ENCODE results near the gene CERS2.
A peak's percentile ranks its signal among the peaks of the same experiment; 100 is the strongest.

Gene CERS2, protein sequence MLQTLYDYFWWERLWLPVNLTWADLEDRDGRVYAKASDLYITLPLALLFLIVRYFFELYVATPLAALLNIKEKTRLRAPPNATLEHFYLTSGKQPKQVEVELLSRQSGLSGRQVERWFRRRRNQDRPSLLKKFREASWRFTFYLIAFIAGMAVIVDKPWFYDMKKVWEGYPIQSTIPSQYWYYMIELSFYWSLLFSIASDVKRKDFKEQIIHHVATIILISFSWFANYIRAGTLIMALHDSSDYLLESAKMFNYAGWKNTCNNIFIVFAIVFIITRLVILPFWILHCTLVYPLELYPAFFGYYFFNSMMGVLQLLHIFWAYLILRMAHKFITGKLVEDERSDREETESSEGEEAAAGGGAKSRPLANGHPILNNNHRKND

DNA sequence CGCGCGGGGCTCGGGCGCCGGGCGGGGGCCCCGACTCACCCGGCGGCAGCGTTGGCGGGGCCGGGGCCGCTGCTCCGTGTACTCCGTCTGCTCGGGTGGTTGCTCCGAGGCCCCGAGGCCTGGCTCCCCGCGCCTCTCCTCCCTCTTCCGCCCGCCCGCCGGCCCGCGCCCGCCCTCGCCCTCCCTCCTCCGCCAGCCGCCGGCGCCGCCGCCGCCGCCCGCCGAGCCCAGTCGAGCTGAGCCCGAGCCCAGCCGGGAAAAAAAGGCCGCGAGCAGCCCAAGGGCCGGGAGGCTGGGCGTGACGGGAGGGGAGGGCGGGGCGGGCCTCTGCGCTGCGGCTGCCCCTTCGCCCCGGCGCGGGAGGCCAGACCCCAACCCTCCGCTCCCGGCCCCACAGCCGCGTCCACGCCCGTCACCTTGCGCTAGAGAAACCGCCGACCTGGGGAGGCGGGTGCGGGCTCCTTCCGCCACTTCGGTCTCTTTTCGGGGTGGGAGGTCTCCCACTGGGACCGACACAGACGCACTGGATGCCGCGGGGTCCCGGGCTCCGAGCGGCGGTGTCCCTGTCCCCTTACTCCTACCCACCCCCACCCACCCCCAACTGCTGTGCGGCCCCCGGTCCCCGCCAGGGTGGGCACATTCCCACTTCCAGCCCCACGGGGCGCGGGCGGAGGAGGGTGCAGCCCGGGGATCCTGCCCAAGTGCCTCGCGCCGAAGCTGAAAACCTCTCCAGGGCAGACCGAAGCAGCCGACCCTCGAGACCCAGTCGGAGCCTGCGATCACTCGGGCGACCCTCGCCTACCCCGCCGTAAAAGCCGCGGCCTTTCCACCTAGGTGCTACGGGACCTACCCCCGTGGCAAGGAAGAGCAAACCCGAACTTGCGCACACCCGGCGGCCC lies at the start of gene CERS2:
CERS2 (minus strand) TSS at position 256 of the 899 bp plus-strand sequence. CDS start 5,745 bp downstream, outside the sequence.
- peak; percentile 38 for DNase-seq

GRCh38 chr1:151013518-151013917 lies 38.9 kb upstream of the CERS2 start:
- DNase-seq = peak; percentile 22

- DNase-seq = no peak
Observed at GRCh38 chr1:151012684-151013471, 38.2 kb upstream of the CERS2 start.

DNA sequence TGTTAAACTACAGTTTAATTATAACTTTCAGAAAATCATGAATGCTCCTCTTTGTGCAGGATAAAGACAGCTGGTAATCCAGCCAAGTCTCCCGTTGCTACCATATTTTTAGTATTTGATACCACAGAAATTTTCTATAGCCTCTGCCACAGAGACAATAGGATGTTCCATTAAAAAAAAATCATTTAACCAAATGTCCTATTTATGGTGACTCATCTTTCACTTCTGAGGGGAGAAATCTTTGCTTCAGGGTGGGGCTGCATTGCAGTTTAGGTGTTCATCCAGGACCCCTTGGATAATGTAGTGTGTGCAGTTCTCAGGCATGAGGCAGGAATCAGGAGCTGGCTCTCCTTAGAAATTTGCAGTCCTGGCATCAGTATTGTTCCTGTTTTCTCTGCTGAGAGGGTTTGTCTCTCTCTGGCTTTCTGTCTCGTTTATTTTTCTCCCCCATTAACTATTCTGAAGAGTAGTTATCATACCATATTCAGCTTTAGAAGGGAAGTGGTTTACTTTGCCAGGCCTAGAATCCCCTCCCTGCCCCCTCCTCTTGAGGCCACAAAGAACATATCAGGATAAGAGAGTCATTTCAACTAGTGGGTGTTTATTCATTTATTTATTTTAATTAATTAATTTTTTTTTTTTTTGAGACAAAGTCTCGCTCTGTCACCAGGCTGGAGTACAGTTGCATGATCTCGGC lies 36.7 kb upstream of the CERS2 start:
- no peak for DNase-seq

GRCh38 chr1:151010346-151010726 lies 35.7 kb upstream of the CERS2 start:
- no peak for DNase-seq

- DNase-seq = no peak
Observed at GRCh38 chr1:151009674-151010345, 35.2 kb upstream of the CERS2 start.

GRCh38 chr1:151009206-151009587 lies 34.6 kb upstream of the CERS2 start:
- no peak for DNase-seq

- peak; percentile 83 for DNase-seq
Observed at GRCh38 chr1:151008244-151009205, 33.9 kb upstream of the CERS2 start, which contains the start of gene PRUNE1. Gene PRUNE1, plus strand, starts transcription at chr1:151008449. Its CDS starts 184 bp downstream, at chr1:151008633.

DNA sequence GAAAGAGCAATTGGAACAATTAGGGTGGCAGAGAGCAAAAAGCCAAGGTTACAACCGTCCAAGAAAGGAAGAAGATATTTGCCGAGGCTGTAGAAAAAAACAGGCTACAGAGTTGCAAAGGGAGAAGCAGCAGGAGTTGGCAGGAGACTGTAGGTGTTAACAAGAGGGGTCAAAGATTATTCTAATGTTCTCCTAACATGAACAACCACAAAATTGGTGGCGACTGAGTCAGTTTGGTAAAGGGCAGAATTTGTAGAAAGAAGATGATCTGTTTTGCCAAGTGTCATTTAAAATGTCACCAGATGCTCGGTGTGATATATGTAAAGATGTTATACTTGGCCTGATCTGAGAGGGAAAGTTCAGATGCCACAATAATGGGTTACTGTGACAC lies 33.2 kb upstream of the CERS2 start:
- DNase-seq = no peak

- peak; percentile 66 for DNase-seq
Observed at GRCh38 chr1:151006327-151007052, 31.9 kb upstream of the CERS2 start, which contains the start of gene MINDY1. Gene MINDY1, minus strand, starts transcription at chr1:151006902. Its CDS starts 4,285 bp downstream, at chr1:151002617.

- peak; percentile 6 for DNase-seq
Observed at GRCh38 chr1:151005729-151006319, 31.2 kb upstream of the CERS2 start.

DNA sequence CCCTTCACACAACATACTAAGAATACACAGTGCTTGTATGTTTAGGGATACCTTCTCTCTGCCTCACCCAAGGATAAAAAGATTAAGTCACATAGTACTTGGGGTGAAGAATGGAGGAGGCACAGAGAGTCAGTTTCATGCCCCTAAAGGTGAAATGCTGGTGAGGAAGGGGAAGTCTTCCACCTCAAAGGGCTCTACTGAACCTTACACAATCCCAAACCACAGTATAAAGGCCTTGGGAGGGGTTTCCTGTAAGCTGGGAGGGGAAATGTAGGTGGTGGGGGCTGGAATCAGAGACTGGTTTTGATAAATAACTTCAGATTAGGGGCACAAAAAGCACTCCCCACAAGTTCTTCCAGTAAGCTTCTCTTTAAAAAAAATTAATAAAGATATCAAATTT lies 28.5 kb upstream of the CERS2 start:
- DNase-seq = peak; percentile 66

DNA sequence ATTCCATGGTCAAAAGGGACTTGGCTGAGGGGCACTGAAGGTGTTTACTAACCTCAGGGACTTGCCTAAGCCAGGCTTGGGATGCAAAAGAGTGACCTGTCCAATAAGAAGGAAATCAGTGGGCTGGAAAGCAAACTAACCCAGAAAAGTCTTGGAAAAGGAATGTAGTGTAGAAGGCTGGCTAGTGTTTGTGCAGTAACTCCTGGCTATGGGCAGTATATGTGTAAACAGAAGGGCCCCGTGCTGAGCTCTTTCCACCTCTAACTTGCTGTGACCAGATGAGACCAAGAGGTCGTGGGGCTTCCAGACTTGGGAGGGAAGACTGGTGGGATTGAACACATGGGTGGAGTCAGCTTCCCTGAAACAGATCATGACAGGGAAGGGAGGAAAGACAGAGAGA lies 28.0 kb upstream of the CERS2 start:
- DNase-seq = no peak

DNA sequence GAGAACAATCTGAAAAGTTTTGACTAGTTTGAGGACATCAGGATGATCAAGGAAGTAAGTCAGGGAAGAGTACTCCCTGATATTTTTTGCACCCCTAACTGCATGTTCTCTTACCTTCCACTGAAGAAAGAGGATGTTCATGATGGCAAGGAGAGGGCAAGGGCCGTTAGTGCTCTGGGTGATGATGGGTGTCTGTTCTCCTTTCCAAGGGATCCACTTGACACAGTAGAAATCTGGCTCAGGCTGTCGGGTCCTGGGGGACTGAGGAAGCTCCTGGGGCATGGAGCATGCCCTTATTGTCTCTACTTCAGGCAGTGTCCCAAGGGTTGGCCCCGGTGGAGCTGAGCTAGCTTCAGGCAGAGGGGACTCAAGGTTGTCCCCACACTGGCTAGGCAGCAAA lies 27.4 kb upstream of the CERS2 start:
- no peak for DNase-seq

DNA sequence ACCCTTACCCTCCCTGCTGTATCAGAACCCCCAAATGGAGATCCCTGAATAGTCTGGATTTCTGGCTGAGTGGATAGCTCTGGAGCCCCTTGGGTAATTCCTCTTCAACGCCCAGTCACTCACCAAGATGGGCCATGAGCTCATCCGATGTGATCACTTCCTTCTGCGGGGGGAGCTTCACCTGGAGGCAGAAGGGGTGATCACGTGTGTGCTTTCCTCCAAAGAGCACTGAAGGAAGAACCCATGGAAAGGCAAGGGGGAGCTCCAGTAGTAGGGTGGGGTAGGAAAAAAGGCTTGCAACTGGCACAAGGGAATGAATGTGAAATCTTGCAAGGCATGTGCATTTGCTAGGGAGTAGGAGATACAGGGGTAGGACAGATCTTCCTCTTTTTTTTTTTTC lies 27.0 kb upstream of the CERS2 start:
- peak; percentile 6 for DNase-seq

DNA sequence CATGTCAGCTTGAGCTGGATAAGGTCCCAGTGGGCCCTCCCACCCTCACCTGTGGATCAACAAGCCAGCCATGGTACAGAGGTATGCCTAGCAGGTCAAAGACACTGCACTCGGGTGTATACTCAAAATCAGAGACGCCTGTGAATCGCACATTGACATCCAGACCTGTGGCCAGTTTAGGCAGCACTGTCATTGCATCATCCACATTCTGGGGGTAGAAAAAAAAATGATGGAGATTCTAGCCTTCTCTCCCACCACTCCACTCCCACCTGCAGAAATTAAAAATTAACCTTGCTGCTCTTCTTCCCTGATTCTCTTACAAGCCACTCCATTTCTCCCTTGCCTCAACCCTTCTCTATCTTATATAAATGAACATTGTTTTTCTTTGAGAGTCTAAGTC lies 25.8 kb upstream of the CERS2 start:
- no peak for DNase-seq

- DNase-seq = no peak
Observed at GRCh38 chr1:150999926-151000325, 25.3 kb upstream of the CERS2 start.

GRCh38 chr1:150999051-150999674 lies 24.5 kb upstream of the CERS2 start:
- peak; percentile 46 for DNase-seq

DNA sequence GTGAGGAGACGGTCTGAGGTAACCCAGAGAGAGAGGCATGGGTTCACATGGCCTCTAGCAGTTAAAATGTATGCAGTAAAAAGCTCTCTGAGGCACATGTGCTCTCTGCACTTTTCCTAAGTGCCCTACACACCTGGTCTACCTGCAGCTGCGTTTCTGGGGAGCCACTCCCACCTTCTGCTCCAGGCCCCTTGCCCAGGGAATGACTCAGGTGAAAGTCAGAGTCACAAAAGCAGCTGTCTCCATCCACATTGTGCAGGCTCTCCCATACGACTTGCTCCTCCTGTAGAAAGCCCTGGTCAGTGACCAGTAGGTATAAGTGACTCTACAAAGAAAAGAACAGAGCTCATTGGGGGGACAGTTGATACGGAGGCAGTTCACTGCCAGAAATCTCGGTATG lies 23.3 kb upstream of the CERS2 start:
- no peak for DNase-seq
